Epithelial cell of proximal tubule (primary cell): ENCODE measurements around the gene BTBD9. TPM values are rescaled to one million over a fixed set of nuclear protein-coding genes. Genes with fewer than 3 reads are reported as not detected.

Experiments used
- DNase-seq: peaks from one replicate; pipeline ENCODE4 v3.0.0-alpha.2; 2011; ENCODE audit warnings: low read depth
- H3K4me3 ChIP-seq: 2 replicates; pipeline ENCODE4 v1.5.1; 2011; ENCODE audit warnings: low read depth, mild to moderate bottlenecking, low read length
- CTCF ChIP-seq: conservative IDR thresholded peaks from 2 replicates; pipeline ENCODE4 v1.5.1; 2012; ENCODE audit warnings: low read depth, mild to moderate bottlenecking, low read length
- total RNA-seq: library from RNA; depleted of rRNA; stranded (reverse); fragments of >200 nt; gene quantifications from 2 replicates; pipeline ENCODE4 v1.2.3, GENCODE V29; 2015

BTBD9 gene
- total RNA-seq, 1 donor from 2014 or later: 2.9 TPM

- TF ChIP-seq CTCF: no peak
- no peak overlapping the region for H3K4me3 ChIP-seq
- no peak for DNase-seq
Measured at GRCh38 chr6:38184585-38185080, 455.1 kb downstream of the BTBD9 start.

DNA sequence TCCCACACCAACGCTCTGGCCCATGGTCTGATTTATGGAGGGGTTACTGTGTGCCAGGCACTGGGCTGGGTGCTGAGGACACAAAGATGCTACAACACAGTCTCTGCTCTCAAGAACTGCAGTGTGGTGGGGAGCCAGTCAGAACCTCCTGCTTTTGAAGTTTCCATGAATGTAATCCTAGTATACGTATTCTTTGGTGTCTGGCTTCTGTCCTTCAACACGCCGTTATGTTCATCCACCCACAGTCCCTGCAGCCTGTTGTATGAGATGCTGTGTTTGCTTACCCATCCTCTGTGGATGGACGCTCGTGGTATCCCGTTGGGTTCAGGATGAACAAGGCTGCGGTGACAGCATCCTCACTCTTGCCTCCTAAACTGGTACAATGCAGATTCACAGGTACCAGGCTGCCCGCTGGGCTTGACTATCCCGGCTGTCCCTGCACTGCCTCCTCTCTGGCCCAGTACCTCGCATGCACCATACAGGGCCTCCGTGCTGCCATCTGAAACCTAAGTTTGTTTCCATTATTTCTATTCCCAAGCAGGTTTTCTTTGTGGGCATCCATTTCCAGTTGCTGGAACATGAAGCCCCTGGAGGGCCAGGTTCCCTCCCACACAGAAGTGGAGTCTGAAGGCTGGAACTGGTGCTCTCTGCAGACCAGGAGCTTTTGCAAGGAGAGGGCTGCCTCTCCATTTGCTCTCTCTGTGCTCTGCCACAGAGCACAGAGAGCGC lies 455.7 kb downstream of the BTBD9 start:
- H3K4me3 ChIP-seq: no peak overlapping the region
- no peak for TF ChIP-seq CTCF
- DNase-seq: no peak

DNA sequence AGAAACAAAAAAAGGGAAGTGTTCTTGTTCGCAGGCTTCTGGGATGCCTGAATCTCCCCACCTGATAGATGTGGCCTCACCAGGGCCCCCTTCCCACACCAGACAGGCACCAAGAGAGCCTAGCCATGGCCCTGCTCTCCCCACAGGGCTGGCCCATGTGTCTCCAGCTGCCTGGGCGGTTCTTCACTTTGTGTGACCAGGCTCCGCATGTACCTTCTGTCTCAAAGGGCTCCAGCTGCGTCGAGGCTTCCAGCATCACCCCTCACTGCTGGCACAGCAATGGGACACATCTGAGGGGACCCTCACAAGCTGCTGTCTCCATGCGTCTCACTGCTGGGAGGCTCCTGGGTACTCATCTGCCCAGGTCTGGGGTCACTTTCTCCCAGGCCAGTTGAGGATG lies 457.3 kb downstream of the BTBD9 start:
- no peak for DNase-seq
- TF ChIP-seq CTCF: no peak
- no peak overlapping the region for H3K4me3 ChIP-seq

DNA sequence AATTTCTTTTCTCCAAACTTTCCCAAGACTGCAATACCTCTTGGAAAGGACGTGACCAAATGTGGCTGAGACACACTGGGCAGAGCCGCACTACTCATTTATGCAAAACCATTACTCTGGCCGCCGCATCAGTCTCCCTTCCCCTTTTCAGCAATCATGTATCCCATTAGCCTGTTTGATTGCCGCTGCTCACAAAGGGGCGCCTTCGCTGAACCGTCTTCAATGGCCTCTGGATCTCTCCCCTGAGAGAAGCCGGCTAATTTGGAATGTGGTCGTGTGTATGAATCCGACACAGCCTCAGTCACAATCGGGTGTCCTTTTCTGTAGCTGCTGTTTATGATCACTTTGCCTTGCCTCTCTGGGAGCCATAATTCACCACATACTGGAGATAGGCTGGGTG lies 459.1 kb downstream of the BTBD9 start:
- no peak for DNase-seq
- no peak for TF ChIP-seq CTCF
- H3K4me3 ChIP-seq: no peak overlapping the region

GRCh38 chr6:38179794-38180430 lies 459.8 kb downstream of the BTBD9 start:
- no peak for DNase-seq
- H3K4me3 ChIP-seq: no peak overlapping the region
- TF ChIP-seq CTCF: peak; percentile 7

DNA sequence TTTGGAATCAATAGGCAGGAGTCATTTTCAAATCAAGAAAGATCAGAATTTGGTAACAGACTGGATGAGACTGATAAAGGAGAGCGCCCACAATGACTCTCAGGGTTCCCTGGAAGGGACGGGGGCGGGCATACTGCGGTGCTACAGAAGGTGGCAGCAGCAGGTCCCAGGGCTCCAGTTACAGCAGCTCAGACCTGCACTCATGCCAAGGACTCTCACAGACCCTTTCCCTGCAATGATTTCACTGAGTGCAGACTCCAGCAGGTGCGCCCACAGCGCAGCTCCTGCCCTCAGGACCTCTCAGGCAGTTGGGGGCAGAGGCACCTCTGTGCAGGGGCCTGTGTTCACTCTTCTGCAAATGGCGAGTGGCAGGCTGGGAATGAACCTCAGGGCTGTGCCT lies 460.4 kb downstream of the BTBD9 start:
- no peak for DNase-seq
- peak; percentile 15 for TF ChIP-seq CTCF
- no peak overlapping the region for H3K4me3 ChIP-seq

GRCh38 chr6:38178584-38178886 lies 461.2 kb downstream of the BTBD9 start:
- H3K4me3 ChIP-seq: no peak overlapping the region
- no peak for TF ChIP-seq CTCF
- no peak for DNase-seq
